Osteocyte (in vitro differentiated cells): ENCODE data around the gene NPIPB2. TPM values are rescaled to one million over a fixed set of nuclear protein-coding genes. Genes with fewer than 3 reads are reported as not detected.
A peak's percentile ranks its signal among the peaks of the same experiment; 100 is the strongest.
"Not testable (repeated sequence)": the region's sequence is repeated elsewhere in the genome, so short reads cannot be mapped to it uniquely, and the experiment has no call there.

Experiments used
- DNase-seq: peaks from one replicate; pipeline ENCODE4 v3.0.0; 2021; ENCODE audit warnings: mixed read lengths; ENCODE audit not compliant: unreplicated experiment; ENCODE audit errors: extremely low spot score
- H3K27ac Mint-ChIP-seq: one replicate; pipeline ENCODE4 v1.8.0; 2021; ENCODE audit warnings: mild to moderate bottlenecking, mixed read lengths; ENCODE audit not compliant: unreplicated experiment
- H3K27me3 Mint-ChIP-seq: one replicate; pipeline ENCODE4 v1.8.0; 2021; ENCODE audit warnings: mixed read lengths; ENCODE audit not compliant: unreplicated experiment
- H3K36me3 Mint-ChIP-seq: one replicate; pipeline ENCODE4 v1.8.0; 2021; ENCODE audit warnings: mixed read lengths; ENCODE audit not compliant: unreplicated experiment
- H3K4me1 Mint-ChIP-seq: one replicate; pipeline ENCODE4 v1.8.0; 2021; ENCODE audit warnings: mixed read lengths; ENCODE audit not compliant: unreplicated experiment
- H3K4me3 Mint-ChIP-seq: one replicate; pipeline ENCODE4 v1.8.0; 2021; ENCODE audit warnings: mild to moderate bottlenecking, moderate library complexity, mixed read lengths; ENCODE audit not compliant: unreplicated experiment
- H3K9me3 Mint-ChIP-seq: one replicate; pipeline ENCODE4 v1.8.0; 2021; ENCODE audit warnings: mixed read lengths; ENCODE audit not compliant: unreplicated experiment
- CTCF ChIP-seq: fragments of 200-600 bp; sonication (generic); IDR thresholded peaks from 2 replicates; pipeline ENCODE4 v1.5.0; 2021; ENCODE audit warnings: antibody characterized with exemption, mild to moderate bottlenecking, moderate library complexity
- total RNA-seq: library from RNA; stranded (reverse); gene quantifications from 2 replicates; pipeline ENCODE4 v1.2.1, GENCODE V29; 2021

The NPIPB2 gene
- total RNA-seq, 1 donor from 2014 or later: 19.7 TPM

GRCh38 chr16:11976850-11977375 is 35.1 kb upstream of the NPIPB2 start:
- H3K27ac Mint-ChIP-seq: peak overlapping the region; percentile 80
- H3K36me3 Mint-ChIP-seq: no peaks in the 10 kb centered on the region
- DNase-seq: no peak
- H3K9me3 Mint-ChIP-seq: no peaks in the 10 kb centered on the region
- peaks cover 31% of the 10 kb centered on the region for H3K4me1 Mint-ChIP-seq
- TF ChIP-seq CTCF: no peak
- peak overlapping the region; percentile 97 for H3K4me3 Mint-ChIP-seq
- no peaks in the 10 kb centered on the region for H3K27me3 Mint-ChIP-seq

- no peak overlapping the region for H3K27ac Mint-ChIP-seq
- DNase-seq: no peak
- no peak overlapping the region for H3K4me3 Mint-ChIP-seq
- no peaks in the 10 kb centered on the region for H3K36me3 Mint-ChIP-seq
- peaks cover 24% of the 10 kb centered on the region for H3K4me1 Mint-ChIP-seq
- no peaks in the 10 kb centered on the region for H3K27me3 Mint-ChIP-seq
- no peaks in the 10 kb centered on the region for H3K9me3 Mint-ChIP-seq
- no peak for TF ChIP-seq CTCF
Measured at GRCh38 chr16:11973070-11973469, 31.2 kb upstream of the NPIPB2 start.

GRCh38 chr16:11972128-11972527 is 30.3 kb upstream of the NPIPB2 start:
- Mint-ChIP-seq H3K36me3 (no peaks in the 10 kb centered on the region), H3K9me3 (no peaks in the 10 kb centered on the region), H3K4me1 (peaks cover 15% of the 10 kb centered on the region), H3K27ac (no peak overlapping the region), H3K4me3 (no peak overlapping the region), H3K27me3 (no peaks in the 10 kb centered on the region)
- peak; percentile 33 for TF ChIP-seq CTCF
- DNase-seq: no peak

- not testable (repeated sequence) for DNase-seq, H3K4me1 Mint-ChIP-seq, H3K9me3 Mint-ChIP-seq, H3K36me3 Mint-ChIP-seq, H3K27ac Mint-ChIP-seq, H3K27me3 Mint-ChIP-seq, H3K4me3 Mint-ChIP-seq
Measured at GRCh38 chr16:11970292-11970691, 28.4 kb upstream of the NPIPB2 start.

GRCh38 chr16:11968577-11968976 is 26.7 kb upstream of the NPIPB2 start:
- no peak for DNase-seq
- Mint-ChIP-seq H3K36me3 (no peaks in the 10 kb centered on the region), H3K4me3 (no peak overlapping the region), H3K27me3 (no peaks in the 10 kb centered on the region), H3K9me3 (no peaks in the 10 kb centered on the region), H3K4me1 (peaks cover 8% of the 10 kb centered on the region), H3K27ac (no peak overlapping the region)
- no peak for TF ChIP-seq CTCF
